IMR-90 (cell line): ENCODE results near the gene STX4. TPM values are rescaled to one million over a fixed set of nuclear protein-coding genes. Genes with fewer than 3 reads are reported as not detected.

ENCODE experiments used
- ATAC-seq: fragments of 200-7000 bp; cut with Tn5 transposase; 2 replicates; pipeline ENCODE4 v1.9.1; 2020; ENCODE audit warnings: low read depth, mild to moderate bottlenecking, moderate library complexity
- Bru-seq: library from RNA; stranded (reverse); fragments of 400-500 nt; gene quantifications from one replicate; lab custom pipeline; 2021; lab: Mats Ljungman, UMichigan
- BruChase-seq, 2 experiments: library from RNA; stranded (reverse); fragments of 400-500 nt; gene quantifications; one replicate each; lab custom pipeline; 2021; lab: Mats Ljungman, UMichigan
- BruUV-seq: library from RNA; stranded (reverse); fragments of 400-500 nt; replicated peaks from 2 replicates; lab custom pipeline; 2021; lab: Mats Ljungman, UMichigan
- CTCF ChIA-PET: fragments of 300-600 bp; formaldehyde crosslinking; extraction: SDS; loops from one replicate; lab custom pipeline; 2021; ENCODE audit warnings: antibody characterized with exemption; lab: Yijun Ruan, JAX
- POLR2A ChIA-PET: fragments of 300-600 bp; sonication (Branson Sonifier 250); formaldehyde crosslinking; loops from one replicate; lab custom pipeline; 2022; ENCODE audit warnings: antibody characterized with exemption; ENCODE audit not compliant: unreplicated experiment; lab: Charles Lee
- DNase-seq: peaks from one replicate; pipeline ENCODE4 v3.0.0; 2013
- H2AFZ ChIP-seq: replicated peaks from 2 replicates; pipeline ENCODE3; 2013; ENCODE audit warnings: low read length, mild to moderate bottlenecking; ENCODE audit not compliant: poor library complexity
- H2AK5ac ChIP-seq: 2 replicates; pipeline ENCODE4 v1.6.1; 2013; ENCODE audit warnings: low read depth, low read length, inconsistent platforms
- H2AK9ac ChIP-seq: replicated peaks from 2 replicates; pipeline ENCODE3; 2013; ENCODE audit warnings: mild to moderate bottlenecking, low read depth, low read length, moderate library complexity; ENCODE audit not compliant: poor library complexity
- H2BK120ac ChIP-seq: 2 replicates; pipeline ENCODE4 v1.6.1; 2013; ENCODE audit warnings: low read depth, low read length, inconsistent platforms
- H2BK15ac ChIP-seq: 3 replicates; pipeline ENCODE4 v1.6.1; 2013; ENCODE audit warnings: low read depth, low read length, inconsistent platforms
- H2BK20ac ChIP-seq: 2 replicates; pipeline ENCODE4 v1.6.1; 2013; ENCODE audit warnings: low read depth, mild to moderate bottlenecking, inconsistent platforms, low read length, moderate library complexity
- H2BK5ac ChIP-seq: 2 replicates; pipeline ENCODE4 v1.6.1; 2013; ENCODE audit warnings: mild to moderate bottlenecking, low read depth, low read length, inconsistent platforms; ENCODE audit not compliant: poor library complexity, severe bottlenecking
- H3K14ac ChIP-seq: replicated peaks from 2 replicates; pipeline ENCODE4 v1.6.1; 2013; ENCODE audit warnings: low read depth, low read length, inconsistent platforms
- H3K18ac ChIP-seq: 2 replicates; pipeline ENCODE4 v1.6.1; 2013; ENCODE audit warnings: low read depth, low read length, control low read depth
- H3K23ac ChIP-seq: 2 replicates; pipeline ENCODE4 v1.6.1; 2013; ENCODE audit warnings: low read depth, low read length, inconsistent platforms
- H3K27ac ChIP-seq: 2 replicates; pipeline ENCODE4 v1.5.1; 2013; ENCODE audit warnings: mild to moderate bottlenecking, control low read depth, low read length; ENCODE audit not compliant: insufficient read depth
- H3K27me3 ChIP-seq: 2 replicates; pipeline ENCODE4 v1.6.1; 2013; ENCODE audit warnings: low read length; ENCODE audit not compliant: control insufficient read depth, insufficient read depth
- H3K36me3 ChIP-seq: 2 replicates; pipeline ENCODE4 v1.6.1; 2013; ENCODE audit warnings: low read length, mixed read lengths; ENCODE audit not compliant: control insufficient read depth, insufficient read depth
- H3K4ac ChIP-seq: 2 replicates; pipeline ENCODE4 v1.6.1; 2013; ENCODE audit warnings: low read depth, low read length, inconsistent platforms
- H3K4me1 ChIP-seq: 2 replicates; pipeline ENCODE4 v1.6.1; 2013; ENCODE audit warnings: low read length, mixed read lengths; ENCODE audit not compliant: control insufficient read depth, insufficient read depth
- H3K4me2 ChIP-seq: 2 replicates; pipeline ENCODE4 v1.6.1; 2013; ENCODE audit warnings: low read depth, mild to moderate bottlenecking, control low read depth, low read length, moderate library complexity
- H3K4me3 ChIP-seq: 2 replicates; pipeline ENCODE4 v1.5.1; 2013; ENCODE audit warnings: low read depth, mild to moderate bottlenecking, control low read depth, low read length, moderate library complexity; ENCODE audit not compliant: insufficient read depth
- H3K56ac ChIP-seq: 2 replicates; pipeline ENCODE4 v1.6.1; 2013; ENCODE audit warnings: low read length, inconsistent platforms; ENCODE audit not compliant: insufficient read depth; ENCODE audit errors: extremely low read depth
- H3K79me1 ChIP-seq, 2 experiments: 2 replicates each; pipeline ENCODE4 v1.6.1; 2013; ENCODE audit warnings: low read length in 2 of 2, inconsistent platforms in 1 of 2, low read depth in 1 of 2
- H3K9ac ChIP-seq: 2 replicates; pipeline ENCODE4 v1.6.1; 2013; ENCODE audit warnings: low read depth, low read length, control low read depth
- H3K9me1 ChIP-seq: 2 replicates; pipeline ENCODE4 v1.6.1; 2013; ENCODE audit warnings: low read length, inconsistent platforms; ENCODE audit not compliant: insufficient read depth
- H3K9me3 ChIP-seq: 2 replicates; pipeline ENCODE4 v1.6.1; 2013; ENCODE audit warnings: low read length; ENCODE audit not compliant: control insufficient read depth, insufficient read depth
- H4K20me1 ChIP-seq: 2 replicates; pipeline ENCODE4 v1.6.1; 2013; ENCODE audit warnings: low read length, inconsistent platforms; ENCODE audit not compliant: insufficient read depth
- H4K5ac ChIP-seq: 2 replicates; pipeline ENCODE4 v1.6.1; 2013; ENCODE audit warnings: mild to moderate bottlenecking, low read depth, low read length, control low read depth
- H4K8ac ChIP-seq, 2 experiments: 2 replicates each; pipeline ENCODE4 v1.6.1; 2013; ENCODE audit warnings: low read depth in 2 of 2, low read length in 2 of 2, control low read depth in 1 of 2, inconsistent platforms in 1 of 2
- H4K91ac ChIP-seq: 2 replicates; pipeline ENCODE4 v1.6.1; 2013; ENCODE audit warnings: low read depth, low read length, inconsistent platforms; ENCODE audit not compliant: insufficient read depth
- BHLHE40 ChIP-seq: fragments of 150-350 bp; IDR thresholded peaks from 2 replicates; pipeline ENCODE4 v1.6.1; 2016; ENCODE audit warnings: mild to moderate bottlenecking, low read depth, low read length
- CHD1 ChIP-seq: IDR thresholded peaks from 2 replicates; pipeline ENCODE4 v1.6.1; 2012; ENCODE audit warnings: low read depth, low read length, improper control_type of control experiment
- CTCF ChIP-seq: conservative IDR thresholded peaks from 2 replicates; pipeline ENCODE4 v1.5.1; 2012; ENCODE audit warnings: mild to moderate bottlenecking, low read depth, low read length, improper control_type of control experiment
- ELK1 ChIP-seq: fragments of 150-350 bp; IDR thresholded peaks from 2 replicates; pipeline ENCODE4 v1.6.1; 2016; ENCODE audit warnings: low read depth, mild to moderate bottlenecking, low read length, moderate library complexity, borderline replicate concordance
- FOS ChIP-seq: fragments of 150-350 bp; IDR thresholded peaks from 2 replicates; pipeline ENCODE4 v1.6.1; 2016; ENCODE audit warnings: low read depth, low read length
- NFE2L2 ChIP-seq: fragments of 150-350 bp; IDR thresholded peaks from 2 replicates; pipeline ENCODE4 v1.6.1; 2016; ENCODE audit warnings: low read depth, mild to moderate bottlenecking, low read length
- POLR2A ChIP-seq: IDR thresholded peaks from 2 replicates; pipeline ENCODE4 v1.6.1; 2012; ENCODE audit warnings: mild to moderate bottlenecking, low read depth, low read length
- SMC3 ChIP-seq: fragments of 150-350 bp; IDR thresholded peaks from 2 replicates; pipeline ENCODE4 v1.6.1; 2016; ENCODE audit warnings: low read depth, mild to moderate bottlenecking, antibody characterized with exemption, low read length, moderate library complexity
- USF2 ChIP-seq: fragments of 150-350 bp; IDR thresholded peaks from 2 replicates; pipeline ENCODE4 v1.6.1; 2017; ENCODE audit warnings: mild to moderate bottlenecking, antibody characterized with exemption, low read length, low read depth
- WGBS, 2 experiments: methylation state at CpG; one replicate each; pipeline versions ENCODE4 v1.1.5 to v1.1.7; 2013; ENCODE audit warnings: missing lambda C conversion rate in 2 of 2; ENCODE audit not compliant: insufficient read length in 1 of 2; ENCODE audit errors: extremely low coverage in 2 of 2; 5-methylcytosine and 5-hydroxymethylcytosine counted together
- dilution Hi-C: fragments of 300-500 bp; cut with HindIII; formaldehyde crosslinking; loops from one replicate; pipeline ENCODE4 v1.14.3; 2018; ENCODE audit warnings: low sequenced_read_pairs; ENCODE audit not compliant: unreplicated experiment
- in situ Hi-C: fragments of 300-500 bp; cut with MboI; formaldehyde crosslinking; loops from 3 replicates; pipeline ENCODE4 v1.14.3; 2019; ENCODE audit warnings: low sequenced_read_pairs, inconsistent platforms, mixed read lengths
- intact Hi-C: fragments of 100-400 bp; cut with micrococcal nuclease; formaldehyde crosslinking; loops from 2 replicates; pipeline ENCODE4 v1.10.0; 2022
- long read RNA-seq: library from polyadenylated mRNA; unstranded; transcript quantifications from one replicate; pipeline ENCODE4 v2.0.0, GENCODE V29; 2021; ENCODE audit not compliant: unreplicated experiment
- polyA plus RNA-seq, 3 experiments: library from polyadenylated mRNA; depleted of rRNA; stranded (reverse); fragments of >200 nt; gene quantifications; 2 replicates each; pipeline ENCODE4 v1.2.3, GENCODE V29; 2012; ENCODE audit warnings: low replicate concordance in 1 of 3
- total RNA-seq: library from RNA; depleted of rRNA; stranded (reverse); fragments of >200 nt; gene quantifications from 2 replicates; pipeline ENCODE4 v1.2.3, GENCODE V29; 2012; rRNA removed

Gene STX4
- 23.5 and 25.0 TPM in 2 replicates for total RNA-seq
- polyA plus RNA-seq (2012; rRNA removed), result 66.4 and 67.9 TPM in 2 replicates
- polyA plus RNA-seq (2012; cell fraction: cytosol; rRNA removed), result 31.1 and 35.2 TPM in 2 replicates
- polyA plus RNA-seq (2012; cell fraction: nucleus; rRNA removed; ENCODE audit: low replicate concordance), result 247 and 257 TPM in 2 replicates
- percentile 80 among the genes with signal in this experiment for Bru-seq, nascent RNA
- percentile 89 among the genes with signal in this experiment for BruChase-seq, experiment 1, labeled RNA remaining after a 6-hour chase
- BruChase-seq, experiment 2, labeled RNA remaining after a 2-hour chase, result percentile 85 among the genes with signal in this experiment
- long read RNA-seq, transcript STX4-201 (11 exons, 1,481 nt), result major isoform, 30 of 53 reads
- long read RNA-seq, partial matches to known transcripts, result 7 of 53 reads
- long read RNA-seq, other reads (novel, unspliced or antisense), result 14 of 53 reads

- peak within 1 kb of the TSS; percentile 99 for H2AK9ac ChIP-seq
- H3K4me2 ChIP-seq, result peak within 1 kb of the TSS; percentile 81
- H2BK20ac ChIP-seq, result no peak within 1 kb of the TSS
- H2BK120ac ChIP-seq, result peak within 1 kb of the TSS; percentile 76
- H4K8ac ChIP-seq, result peak within 1 kb of the TSS; percentile 74 to 98
- ATAC-seq (peak; percentile 89), DNase-seq (peak; percentile 98)
- peak within 1 kb of the TSS; percentile 76 for H3K23ac ChIP-seq
- H2BK5ac ChIP-seq, result peak within 1 kb of the TSS; percentile 70
- peak within 1 kb of the TSS; percentile 99 for H2AFZ ChIP-seq
- peaks cover 7% of the 10 kb centered on the region for H3K4me1 ChIP-seq
- dilution Hi-C loops, result no loop called here
- WGBS, 2 experiments, result 0% methylated on average over 28 of the region's 75 CpGs; no CpG with 5 or more reads in 1 of the 2 experiments
- peaks cover 7% of the 10 kb centered on the region; the same call in 1 of the 2 replicates for H4K20me1 ChIP-seq
- peaks cover 12% of the 10 kb centered on the region; the same call in 1 of the 2 replicates for H3K9me1 ChIP-seq
- TSS peak; percentile 64 for BruUV-seq
- peak within 1 kb of the TSS; percentile 83 for H2AK5ac ChIP-seq
- H3K4ac ChIP-seq, result peak within 1 kb of the TSS; percentile 95
- in situ Hi-C loops, result no loop called here
- H3K4me3 ChIP-seq, result peak within 1 kb of the TSS; percentile 58
- H3K79me1 ChIP-seq, result peaks cover 21 to 38% of the 10 kb centered on the region in 2 experiments
- H3K56ac ChIP-seq, result peak within 1 kb of the TSS; percentile 59
- no peaks in the 10 kb centered on the region for H3K27me3 ChIP-seq
- peak within 1 kb of the TSS; percentile 10; the same call in 1 of the 3 replicates for H2BK15ac ChIP-seq
- peak within 1 kb of the TSS; percentile 92 for H4K91ac ChIP-seq
- peak within 1 kb of the TSS; percentile 72 for H4K5ac ChIP-seq
- ChIA-PET POLR2A (interaction anchor here (0.6 kb wide), 1 partner anchor 85 kb away, joined by 4 read pairs; the partner anchor contains the start of gene KAT8), CTCF (no interaction called here)
- peak within 1 kb of the TSS; percentile 50 for H3K18ac ChIP-seq
- peak within 1 kb of the TSS; percentile 89 for H3K14ac ChIP-seq
- H3K27ac ChIP-seq, result peak within 1 kb of the TSS; percentile 68
- peaks cover 10% of the 10 kb centered on the region for H3K36me3 ChIP-seq
- no peaks in the 10 kb centered on the region for H3K9me3 ChIP-seq
- intact Hi-C loops, result loop anchor here (1.0 to 5.0 kb wide), 5 partner anchors 34 to 410 kb away; partner anchors contain the start of genes HSD3B7 and VKORC1
- H3K9ac ChIP-seq, result peak within 1 kb of the TSS; percentile 74
- peak; percentile 95 for TF ChIP-seq BHLHE40
- TF ChIP-seq NFE2L2, result no peak
- no peak for TF ChIP-seq ELK1
- TF ChIP-seq POLR2A, result peak; percentile 60; the same call in 1 of the 2 replicates
- no peak for TF ChIP-seq SMC3
- TF ChIP-seq USF2, result peak; percentile 99
- no peak for TF ChIP-seq CTCF
- peak; percentile 70; the same call in 1 of the 2 replicates for TF ChIP-seq CHD1
- TF ChIP-seq FOS, result peak; percentile 59; the same call in 1 of the 2 replicates
Observed at GRCh38 chr16:31032736-31033708, at the start of gene STX4. Gene STX4, plus strand, starts transcription at chr16:31033558. Its CDS starts 248 bp downstream, at chr16:31033806.
